ENCODE data around the gene PAPPA2.

The PAPPA2 gene

GRCh38 chr1:176531036-176531435, 68.1 kb downstream of the PAPPA2 start:
- TF ChIP-seq CTCF (conservative IDR thresholded peaks at IDR 0.05) (no peak), ZFX (IDR thresholded peaks at IDR 0.05) (no peak)
- no peak overlapping the region for H3K27ac ChIP-seq

GRCh38 chr1:176531921-176532897, 69.2 kb downstream of the PAPPA2 start:
- no peak overlapping the region for H3K27ac ChIP-seq
- no peak for TF ChIP-seq ZFX (IDR thresholded peaks at IDR 0.05)
- TF ChIP-seq CTCF (conservative IDR thresholded peaks at IDR 0.05) = no peak

DNA sequence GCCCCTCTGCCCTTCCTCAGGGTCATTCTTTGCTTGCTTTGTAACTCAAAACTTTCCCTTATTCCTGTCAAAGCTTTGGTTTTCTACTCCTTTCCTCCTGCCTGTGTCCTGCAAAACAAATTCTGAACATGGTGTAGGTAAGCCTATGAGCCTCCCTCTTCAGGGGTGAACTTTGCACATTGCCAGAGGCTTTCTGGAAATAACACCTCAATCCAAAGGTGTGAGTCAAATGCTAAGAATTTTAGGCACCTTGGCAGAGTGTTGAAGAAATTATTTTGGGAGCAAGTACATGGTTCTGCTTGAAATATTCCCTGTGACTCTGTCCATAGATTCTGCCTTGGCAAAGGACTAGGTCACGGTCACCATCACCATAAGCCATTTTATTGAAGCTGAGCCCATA, 70.0 kb downstream of the PAPPA2 start:
- no peak for TF ChIP-seq ZFX (IDR thresholded peaks at IDR 0.05)
- no peak for TF ChIP-seq CTCF (conservative IDR thresholded peaks at IDR 0.05)
- no peak overlapping the region for H3K27ac ChIP-seq

DNA sequence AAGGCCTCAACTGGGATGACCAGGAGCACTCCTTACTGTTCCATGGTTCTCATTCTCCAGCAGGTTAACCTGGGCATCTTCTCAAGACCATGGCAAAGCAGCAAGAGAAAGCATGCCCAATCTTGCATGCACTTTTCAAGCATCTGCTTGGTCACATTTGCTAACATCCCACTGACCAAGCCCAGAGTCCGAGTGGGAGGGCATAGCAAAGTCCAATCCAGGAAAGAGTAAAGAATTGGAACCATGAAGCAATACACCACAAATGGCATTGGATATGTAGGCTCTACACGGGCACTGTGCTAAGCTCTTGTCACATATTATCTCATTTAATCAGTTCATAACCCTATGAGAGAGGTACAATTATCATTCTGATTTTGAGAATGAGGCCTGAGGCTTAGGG, 73.6 kb downstream of the PAPPA2 start:
- no peak overlapping the region for H3K27ac ChIP-seq
- no peak for TF ChIP-seq ZFX (IDR thresholded peaks at IDR 0.05)
- TF ChIP-seq CTCF (conservative IDR thresholded peaks at IDR 0.05) = no peak

DNA sequence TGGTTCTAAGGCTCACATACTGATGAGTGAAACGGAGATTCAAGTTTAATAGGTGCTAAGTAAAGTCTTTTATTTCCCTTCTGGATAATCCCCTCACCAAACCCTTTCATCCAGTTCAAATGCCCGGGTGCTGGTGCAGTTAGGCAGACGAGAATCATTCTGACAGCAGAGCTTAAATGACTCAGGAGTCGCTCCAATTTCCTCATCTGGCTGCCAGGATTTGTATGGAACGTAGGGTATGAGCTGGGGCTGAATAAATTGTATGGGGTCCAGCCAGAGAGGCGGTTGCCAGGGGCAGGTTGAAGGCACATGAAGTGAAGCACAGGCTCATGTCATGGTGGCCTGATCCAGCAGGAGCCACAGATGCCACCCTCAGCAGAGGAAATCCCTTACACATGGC, 76.0 kb downstream of the PAPPA2 start:
- no peak overlapping the region for H3K27ac ChIP-seq
- TF ChIP-seq CTCF (conservative IDR thresholded peaks at IDR 0.05) (no peak), ZFX (IDR thresholded peaks at IDR 0.05) (no peak)

- H3K27ac ChIP-seq = no peak overlapping the region
- TF ChIP-seq ZFX (IDR thresholded peaks at IDR 0.05) (no peak), CTCF (conservative IDR thresholded peaks at IDR 0.05) (no peak)
Measured at GRCh38 chr1:176540428-176540827, 77.5 kb downstream of the PAPPA2 start.

DNA sequence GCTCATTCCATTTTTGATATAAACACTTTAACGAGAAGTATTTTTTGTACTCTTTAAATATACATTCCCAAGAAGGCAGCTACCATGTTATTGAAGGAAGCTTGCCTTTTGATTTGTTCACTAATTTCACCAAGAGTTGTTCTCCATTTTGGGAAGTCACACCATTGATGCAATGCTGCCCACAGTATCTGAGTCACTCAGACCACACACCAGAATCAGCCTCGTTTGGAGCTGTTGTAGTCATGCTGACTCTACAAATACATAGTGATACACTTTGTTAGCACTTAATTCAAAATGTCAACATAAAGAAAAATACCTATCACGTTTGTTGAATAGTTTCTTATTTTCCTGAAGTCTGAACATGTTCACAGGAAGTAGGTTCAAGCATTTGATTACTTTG, 78.7 kb downstream of the PAPPA2 start:
- no peak overlapping the region for H3K27ac ChIP-seq
- TF ChIP-seq CTCF (conservative IDR thresholded peaks at IDR 0.05) (no peak), ZFX (IDR thresholded peaks at IDR 0.05) (no peak)
